Fibroblast of villous mesenchyme (primary cell): ENCODE measurements around the gene FYCO1. TPM values are rescaled to one million over a fixed set of nuclear protein-coding genes. Genes with fewer than 3 reads are reported as not detected.

Experiments
- DNase-seq: peaks from one replicate; pipeline ENCODE4 v3.0.0-alpha.2; 2010; ENCODE audit warnings: low read depth
- H3K4me3 ChIP-seq: 2 replicates; pipeline ENCODE4 v1.5.1; 2011; ENCODE audit warnings: low read depth, mild to moderate bottlenecking, low read length
- CTCF ChIP-seq: IDR thresholded peaks from 2 replicates; pipeline ENCODE4 v1.5.1; 2012; ENCODE audit warnings: low read depth, mild to moderate bottlenecking, low read length; ENCODE audit not compliant: insufficient read depth
- total RNA-seq: library from RNA; depleted of rRNA; stranded (reverse); fragments of >200 nt; gene quantifications from 2 replicates; pipeline ENCODE4 v1.2.3, GENCODE V29; 2012

The FYCO1 gene
- total RNA-seq, 1 donor, result 23.7 TPM

GRCh38 chr3:45984331-45985312 lies 11.0 kb downstream of the FYCO1 start:
- peak; percentile 91 for DNase-seq
- no peak overlapping the region for H3K4me3 ChIP-seq
- TF ChIP-seq CTCF, result no peak

GRCh38 chr3:45983770-45984169 lies 11.9 kb downstream of the FYCO1 start:
- DNase-seq, result no peak
- TF ChIP-seq CTCF, result no peak
- no peak overlapping the region for H3K4me3 ChIP-seq

GRCh38 chr3:45981346-45982074 lies 14.1 kb downstream of the FYCO1 start:
- no peak for TF ChIP-seq CTCF
- peak; percentile 75 for DNase-seq
- H3K4me3 ChIP-seq, result no peak overlapping the region

GRCh38 chr3:45980819-45981218 lies 14.8 kb downstream of the FYCO1 start:
- no peak for TF ChIP-seq CTCF
- no peak for DNase-seq
- no peak overlapping the region for H3K4me3 ChIP-seq

GRCh38 chr3:45980229-45980813 lies 15.3 kb downstream of the FYCO1 start:
- no peak overlapping the region for H3K4me3 ChIP-seq
- no peak for DNase-seq
- TF ChIP-seq CTCF, result no peak

GRCh38 chr3:45979378-45979777 lies 16.2 kb downstream of the FYCO1 start:
- no peak for DNase-seq
- H3K4me3 ChIP-seq, result no peak overlapping the region
- no peak for TF ChIP-seq CTCF
